ENCODE results near the gene SULT1A1.

Gene SULT1A1

DNA sequence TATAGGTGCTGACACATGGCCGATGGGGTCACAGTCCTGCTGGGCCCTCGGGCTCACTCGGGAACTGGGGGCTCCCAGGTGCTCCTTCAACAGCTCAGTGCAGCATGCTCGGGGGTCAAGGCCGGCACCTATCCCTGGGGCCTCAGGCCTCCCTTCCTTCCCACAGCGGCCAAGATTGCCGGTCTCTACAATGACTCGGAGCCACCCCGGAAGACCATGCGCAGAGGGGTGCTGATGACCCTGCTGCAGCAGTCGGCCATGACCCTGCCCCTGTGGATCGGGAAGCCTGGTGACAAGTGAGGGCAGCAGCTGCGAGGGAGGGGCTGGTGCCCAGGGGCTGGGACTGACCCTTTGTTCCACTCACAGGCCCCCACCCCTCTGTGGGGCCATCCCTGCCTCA is 19.9 kb downstream of the SULT1A1 start:
- no CpG with 5 or more reads among the region's 13 CpGs for WGBS (ENCODE audit: insufficient coverage, insufficient read length)
- H3K4me1 ChIP-seq (ENCODE audit: control insufficient read depth, insufficient read depth, low read length): no peaks in the 10 kb centered on the region
- H3K27ac ChIP-seq (ENCODE audit: low read length): no peak overlapping the region
- DNase-seq (ENCODE audit: low read depth, low spot score): no peak
- H3K27me3 ChIP-seq (ENCODE audit: control insufficient read depth, insufficient read depth, low read length): no peaks in the 10 kb centered on the region
- no peak overlapping the region for H3K4me3 ChIP-seq (ENCODE audit: low read length)
- 0 out of 2 replicates have a peak, but pooled peaks cover 5% of the 10 kb centered on the region for H3K36me3 ChIP-seq (ENCODE audit: control insufficient read depth, insufficient read depth, low read length)
- no peaks in the 10 kb centered on the region for H3K9me3 ChIP-seq (ENCODE audit: control insufficient read depth, insufficient read depth, low read length)

DNA sequence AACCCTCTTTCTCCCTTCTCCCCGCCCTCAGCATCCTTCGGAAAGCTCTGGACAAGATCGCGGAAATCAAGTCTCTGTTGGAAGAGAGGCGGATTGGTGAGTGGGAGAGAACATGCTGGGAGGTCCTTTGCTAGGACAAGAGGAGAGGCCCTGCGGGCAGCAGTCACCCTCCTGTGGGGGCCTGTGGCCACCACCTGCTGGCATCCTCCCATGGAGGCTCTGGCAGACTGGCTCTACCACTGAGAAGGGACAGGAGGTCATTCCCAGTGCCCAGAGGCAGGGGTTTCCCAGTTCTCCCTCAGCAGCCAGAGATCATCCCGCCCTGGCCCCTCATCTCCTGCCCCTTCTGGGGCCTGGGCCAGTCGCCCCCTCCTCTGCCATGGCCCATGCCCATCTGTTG is 20.8 kb downstream of the SULT1A1 start:
- 0 out of 2 replicates have a peak, but pooled peaks cover 5% of the 10 kb centered on the region for H3K36me3 ChIP-seq (ENCODE audit: control insufficient read depth, insufficient read depth, low read length)
- WGBS (ENCODE audit: insufficient coverage, insufficient read length): no CpG with 5 or more reads among the region's 8 CpGs

DNA sequence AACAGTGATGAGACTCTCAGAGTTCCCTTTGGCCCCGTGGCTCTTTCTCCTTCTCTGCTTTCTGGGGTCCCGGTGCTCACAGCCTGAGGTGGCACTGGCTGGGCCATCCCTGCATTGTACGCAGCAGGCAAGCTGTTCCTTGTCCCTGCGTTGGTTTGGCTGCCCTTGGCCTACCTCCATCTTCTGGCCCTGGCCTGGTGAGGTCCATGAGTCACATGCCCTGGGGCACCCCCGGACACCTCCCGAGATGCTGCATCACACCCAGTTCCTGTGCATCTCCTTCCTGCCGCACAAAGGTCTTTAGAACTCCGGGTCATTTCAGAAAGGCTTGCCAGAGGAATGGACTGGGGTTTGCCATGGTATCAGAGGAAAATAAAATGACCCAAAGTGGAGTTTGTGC is 22.5 kb downstream of the SULT1A1 start:
- H3K9me3 ChIP-seq (ENCODE audit: control insufficient read depth, insufficient read depth, low read length): no peaks in the 10 kb centered on the region
- H3K4me3 ChIP-seq (ENCODE audit: low read length): no peak overlapping the region
- H3K27me3 ChIP-seq (ENCODE audit: control insufficient read depth, insufficient read depth, low read length): no peaks in the 10 kb centered on the region
- DNase-seq (ENCODE audit: low read depth, low spot score): no peak
- WGBS (ENCODE audit: insufficient coverage, insufficient read length): no CpG with 5 or more reads among the region's 8 CpGs
- no peaks in the 10 kb centered on the region for H3K4me1 ChIP-seq (ENCODE audit: control insufficient read depth, insufficient read depth, low read length)
- no peak overlapping the region for H3K27ac ChIP-seq (ENCODE audit: low read length)
- 0 out of 2 replicates have a peak, but pooled peaks cover 5% of the 10 kb centered on the region for H3K36me3 ChIP-seq (ENCODE audit: control insufficient read depth, insufficient read depth, low read length)

More for the DNA sequence above, 20.8 kb downstream of the SULT1A1 start:
- DNase-seq (ENCODE audit: low read depth, low spot score): no peak
- H3K4me3 ChIP-seq (ENCODE audit: low read length): no peak overlapping the region
- no peak overlapping the region for H3K27ac ChIP-seq (ENCODE audit: low read length)
- H3K27me3 ChIP-seq (ENCODE audit: control insufficient read depth, insufficient read depth, low read length): no peaks in the 10 kb centered on the region
- H3K4me1 ChIP-seq (ENCODE audit: control insufficient read depth, insufficient read depth, low read length): no peaks in the 10 kb centered on the region
- no peaks in the 10 kb centered on the region for H3K9me3 ChIP-seq (ENCODE audit: control insufficient read depth, insufficient read depth, low read length)

DNA sequence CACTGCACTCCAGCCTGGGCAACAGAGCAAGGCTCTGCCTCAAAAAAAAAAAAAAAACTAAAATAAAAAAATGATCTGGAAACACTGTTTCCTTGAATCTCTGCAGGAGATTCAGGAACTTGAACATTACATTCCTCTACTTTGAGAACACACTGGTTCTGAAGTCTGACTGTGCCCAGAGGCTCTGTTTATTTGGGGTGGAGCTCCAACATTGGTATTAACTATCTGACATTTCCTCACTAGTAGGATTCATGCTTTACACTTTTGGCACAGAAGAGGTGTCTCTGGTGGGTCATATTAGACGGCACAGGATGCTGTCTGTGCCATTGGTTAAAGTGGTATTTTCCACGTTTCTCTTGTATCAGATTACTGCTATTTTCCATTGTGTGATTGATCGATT is 23.4 kb downstream of the SULT1A1 start:
- Histone ChIP-seq H3K36me3 (ENCODE audit: control insufficient read depth, insufficient read depth, low read length) (peaks cover 5% of the 10 kb centered on the region; the same call in 1 of the 2 replicates), H3K27me3 (ENCODE audit: control insufficient read depth, insufficient read depth, low read length) (no peaks in the 10 kb centered on the region), H3K9me3 (ENCODE audit: control insufficient read depth, insufficient read depth, low read length) (no peaks in the 10 kb centered on the region), H3K4me3 (ENCODE audit: low read length) (no peak overlapping the region), H3K4me1 (ENCODE audit: control insufficient read depth, insufficient read depth, low read length) (no peaks in the 10 kb centered on the region), H3K27ac (ENCODE audit: low read length) (no peak overlapping the region)
- no CpG with 5 or more reads among the region's 3 CpGs for WGBS (ENCODE audit: insufficient coverage, insufficient read length)
- DNase-seq (ENCODE audit: low read depth, low spot score): no peak

DNA sequence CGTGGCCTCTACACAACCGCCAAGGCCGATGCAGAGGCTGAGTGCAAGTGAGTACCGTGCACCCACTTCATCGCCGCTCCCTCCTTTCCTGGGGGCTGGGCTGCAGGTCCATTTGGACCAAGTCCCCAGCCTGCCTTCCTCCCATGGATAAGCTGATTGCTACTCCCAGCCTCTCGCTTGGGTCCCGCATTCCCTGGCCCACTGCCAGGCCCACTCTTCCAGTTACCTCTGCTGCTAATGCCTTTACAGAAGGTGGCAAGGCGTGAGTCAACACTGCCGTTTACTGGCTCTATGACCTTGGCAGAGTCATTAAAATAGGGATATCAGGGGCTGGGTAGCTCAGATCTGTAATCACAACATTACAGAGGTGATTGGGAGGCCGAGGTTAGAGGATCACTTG is 24.2 kb downstream of the SULT1A1 start:
- Histone ChIP-seq H3K9me3 (ENCODE audit: control insufficient read depth, insufficient read depth, low read length) (no peaks in the 10 kb centered on the region), H3K27ac (ENCODE audit: low read length) (no peak overlapping the region), H3K27me3 (ENCODE audit: control insufficient read depth, insufficient read depth, low read length) (no peaks in the 10 kb centered on the region), H3K4me1 (ENCODE audit: control insufficient read depth, insufficient read depth, low read length) (no peaks in the 10 kb centered on the region), H3K36me3 (ENCODE audit: control insufficient read depth, insufficient read depth, low read length) (no peaks in the 10 kb centered on the region; the same call in 1 of the 2 replicates), H3K4me3 (ENCODE audit: low read length) (no peak overlapping the region)
- DNase-seq (ENCODE audit: low read depth, low spot score): no peak
- WGBS (ENCODE audit: insufficient coverage, insufficient read length): no CpG with 5 or more reads among the region's 11 CpGs

DNA sequence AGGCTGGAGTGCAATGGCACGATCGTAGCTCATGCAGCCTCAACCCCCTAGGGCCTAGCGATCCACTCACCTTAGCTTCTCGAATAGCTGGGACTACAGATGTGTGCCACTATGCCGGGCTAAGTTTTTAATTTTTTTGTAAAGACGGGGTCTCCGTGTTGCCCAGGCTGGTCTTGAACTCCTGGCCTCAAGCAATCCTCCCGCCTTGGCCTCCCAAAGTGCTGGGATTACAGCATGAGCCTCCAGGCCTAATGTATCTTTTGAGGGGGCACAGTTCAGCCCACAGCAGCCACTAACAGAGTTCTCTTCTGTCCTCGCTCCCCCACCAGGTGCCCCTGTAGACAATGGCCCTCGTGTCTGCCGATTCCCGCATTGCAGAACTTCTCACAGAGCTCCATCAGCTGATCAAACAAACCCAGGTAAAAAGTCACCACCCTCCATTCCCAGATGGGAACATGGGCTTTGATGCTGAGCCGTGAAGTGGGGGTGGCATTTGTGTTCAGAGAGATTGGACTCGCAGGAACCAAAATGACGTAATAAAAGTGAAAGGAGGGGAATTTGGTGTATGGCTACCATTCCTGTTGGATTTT is 29.0 kb downstream of the SULT1A1 start:
- H3K36me3 ChIP-seq (ENCODE audit: control insufficient read depth, insufficient read depth, low read length): no peaks in the 10 kb centered on the region; the same call in 1 of the 2 replicates
- no peak overlapping the region for H3K4me3 ChIP-seq (ENCODE audit: low read length)
- no peak for DNase-seq (ENCODE audit: low read depth, low spot score)
- H3K4me1 ChIP-seq (ENCODE audit: control insufficient read depth, insufficient read depth, low read length): no peaks in the 10 kb centered on the region
- WGBS (ENCODE audit: insufficient coverage, insufficient read length): no CpG with 5 or more reads among the region's 15 CpGs
- no peaks in the 10 kb centered on the region for H3K27me3 ChIP-seq (ENCODE audit: control insufficient read depth, insufficient read depth, low read length)
- H3K9me3 ChIP-seq (ENCODE audit: control insufficient read depth, insufficient read depth, low read length): no peaks in the 10 kb centered on the region
- no peak overlapping the region for H3K27ac ChIP-seq (ENCODE audit: low read length)

DNA sequence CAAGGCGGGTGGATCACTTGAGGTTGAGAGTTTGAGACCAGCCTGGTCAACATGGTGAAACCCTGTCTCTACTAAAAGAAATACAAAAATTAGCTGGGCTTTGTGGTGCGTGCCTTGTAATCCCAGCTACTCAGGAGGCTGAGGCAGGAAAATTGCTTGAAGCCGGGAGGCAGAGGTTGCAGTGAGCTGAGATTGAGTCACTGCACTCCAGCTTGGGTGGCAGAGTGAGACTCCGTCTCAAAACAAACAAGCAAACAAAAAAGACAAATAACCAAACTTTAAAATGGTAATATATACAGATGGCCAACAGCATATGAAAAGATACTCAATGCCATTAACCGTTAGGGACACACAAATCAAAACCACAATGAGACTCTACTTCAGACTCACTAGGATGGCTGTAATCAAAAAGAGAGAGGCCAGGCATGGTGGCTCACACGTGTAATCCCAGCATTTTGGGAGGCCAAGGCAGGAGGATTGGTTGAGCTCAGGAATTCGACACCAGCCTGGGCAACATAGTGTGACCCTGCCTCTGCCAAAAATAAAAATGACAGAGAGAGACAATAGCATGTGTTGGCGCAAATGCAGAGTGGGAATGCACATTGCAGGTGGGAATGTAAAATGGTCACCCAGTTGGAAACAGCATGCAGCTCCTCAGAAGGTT is 34.3 kb downstream of the SULT1A1 start:
- Histone ChIP-seq H3K36me3 (ENCODE audit: control insufficient read depth, insufficient read depth, low read length) (no peaks in the 10 kb centered on the region), H3K27me3 (ENCODE audit: control insufficient read depth, insufficient read depth, low read length) (no peaks in the 10 kb centered on the region), H3K9me3 (ENCODE audit: control insufficient read depth, insufficient read depth, low read length) (no peaks in the 10 kb centered on the region), H3K27ac (ENCODE audit: low read length) (no peak overlapping the region), H3K4me1 (ENCODE audit: control insufficient read depth, insufficient read depth, low read length) (peaks cover 5% of the 10 kb centered on the region; the same call in 1 of the 2 replicates), H3K4me3 (ENCODE audit: low read length) (no peak overlapping the region)
- no CpG with 5 or more reads among the region's 8 CpGs for WGBS (ENCODE audit: insufficient coverage, insufficient read length)
- DNase-seq (ENCODE audit: low read depth, low spot score): no peak

DNA sequence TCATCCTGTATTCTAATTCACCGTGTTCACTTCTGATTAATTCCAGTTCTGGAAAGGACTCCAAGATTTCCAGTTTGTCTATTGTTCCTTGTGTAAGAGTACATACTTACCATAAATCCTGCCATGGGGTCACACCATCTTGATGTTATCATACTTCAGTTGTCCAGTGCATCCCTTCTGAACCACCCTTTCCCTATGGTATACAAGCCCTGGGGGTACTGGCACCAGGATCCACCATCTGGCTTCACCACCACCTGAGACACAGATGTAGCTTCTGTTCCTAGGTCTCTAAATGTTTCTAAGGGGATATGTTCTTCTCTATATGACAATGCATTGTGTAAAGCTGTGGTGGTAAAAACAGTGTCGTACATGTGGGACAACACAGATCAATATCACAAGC is 34.9 kb downstream of the SULT1A1 start:
- Histone ChIP-seq H3K27ac (ENCODE audit: low read length) (no peak overlapping the region), H3K36me3 (ENCODE audit: control insufficient read depth, insufficient read depth, low read length) (no peaks in the 10 kb centered on the region), H3K27me3 (ENCODE audit: control insufficient read depth, insufficient read depth, low read length) (no peaks in the 10 kb centered on the region), H3K4me3 (ENCODE audit: low read length) (no peak overlapping the region), H3K4me1 (ENCODE audit: control insufficient read depth, insufficient read depth, low read length) (peaks cover 5% of the 10 kb centered on the region; the same call in 1 of the 2 replicates), H3K9me3 (ENCODE audit: control insufficient read depth, insufficient read depth, low read length) (no peaks in the 10 kb centered on the region)
- WGBS (ENCODE audit: insufficient coverage, insufficient read length): no CpG with 5 or more reads among the region's 2 CpGs
- DNase-seq (ENCODE audit: low read depth, low spot score): no peak

DNA sequence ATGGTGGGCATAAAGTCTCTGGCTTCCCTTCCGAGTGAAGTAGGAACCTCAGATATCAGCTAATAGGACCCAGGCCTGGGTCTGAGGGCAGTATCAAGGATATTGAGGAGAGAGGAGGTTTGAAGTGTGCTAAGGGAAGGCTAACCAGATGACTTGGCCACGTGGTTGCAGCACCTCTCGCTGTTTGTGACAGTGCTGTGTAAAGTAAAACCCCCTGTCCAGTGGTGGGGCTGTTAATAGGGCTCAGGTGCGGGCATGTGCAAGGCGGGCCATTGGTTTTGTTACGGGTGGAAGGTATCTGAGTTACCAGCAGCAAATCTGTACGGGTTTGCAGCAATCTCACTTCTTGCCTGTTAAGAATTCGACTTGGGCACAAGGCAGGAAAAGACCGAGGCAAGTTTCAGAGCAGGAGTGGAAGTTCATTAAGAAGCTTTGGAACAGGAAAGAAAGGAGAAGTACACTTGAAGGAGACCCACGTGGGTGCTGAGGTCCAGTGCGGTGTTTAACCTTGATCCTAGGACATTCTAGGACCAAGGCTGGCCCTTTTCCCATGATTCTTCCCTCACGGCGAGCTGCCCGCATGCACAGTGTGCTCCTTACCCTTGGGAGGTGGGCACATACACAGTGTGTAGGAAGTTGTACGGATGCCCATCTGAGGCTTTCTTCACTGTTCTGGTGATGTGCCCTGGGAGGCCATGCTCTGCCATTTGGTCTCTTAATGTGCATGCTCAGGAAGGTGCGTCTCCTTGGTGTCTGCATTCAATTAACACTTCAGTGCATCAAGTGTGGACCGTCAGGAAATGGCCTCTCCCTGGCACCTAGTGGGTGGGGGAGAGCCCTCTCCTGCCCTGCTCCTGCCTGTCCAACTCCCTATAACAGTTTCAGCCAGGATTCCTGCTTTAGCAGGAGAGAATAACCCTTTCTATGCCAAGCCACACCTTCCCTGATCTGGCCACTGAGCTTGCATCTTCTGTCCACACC is 35.8 kb downstream of the SULT1A1 start:
- DNase-seq (ENCODE audit: low read depth, low spot score): no peak
- no peaks in the 10 kb centered on the region for H3K9me3 ChIP-seq (ENCODE audit: control insufficient read depth, insufficient read depth, low read length)
- no CpG with 5 or more reads among the region's 17 CpGs for WGBS (ENCODE audit: insufficient coverage, insufficient read length)
- no peak overlapping the region for H3K4me3 ChIP-seq (ENCODE audit: low read length)
- H3K36me3 ChIP-seq (ENCODE audit: control insufficient read depth, insufficient read depth, low read length): no peaks in the 10 kb centered on the region
- no peaks in the 10 kb centered on the region for H3K27me3 ChIP-seq (ENCODE audit: control insufficient read depth, insufficient read depth, low read length)
- H3K4me1 ChIP-seq (ENCODE audit: control insufficient read depth, insufficient read depth, low read length): peaks cover 5% of the 10 kb centered on the region; the same call in 1 of the 2 replicates
- no peak overlapping the region for H3K27ac ChIP-seq (ENCODE audit: low read length)

Data from iPS DF 6.9 (cell line).